SK-N-SH (cell line): ENCODE data around the gene LRRC8D. TPM values are rescaled to one million over a fixed set of nuclear protein-coding genes. Genes with fewer than 3 reads are reported as not detected.

Experiments used
- CTCF ChIA-PET: fragments of 300-600, 350-600 bp; formaldehyde crosslinking; extraction: SDS; loops from one replicate; lab custom pipeline; 2021; lab: Yijun Ruan, JAX
- POLR2A ChIA-PET: fragments of 350-600 bp; sonication (Branson Sonifier 250); formaldehyde crosslinking; extraction: SDS; loops from one replicate; lab custom pipeline; 2020; ENCODE audit warnings: antibody characterized with exemption, inconsistent platforms; lab: Yijun Ruan, JAX
- DNase-seq: peaks from one replicate; pipeline ENCODE4 v3.0.0; 2012
- H2AFZ ChIP-seq: fragments of 200-600 bp; sonication (generic); 2 replicates; pipeline ENCODE4 v1.8.1; 2016; ENCODE audit warnings: antibody characterized with exemption, mild to moderate bottlenecking, low read depth
- H3F3A ChIP-seq: fragments of 200-600 bp; sonication (generic); replicated peaks from 2 replicates; pipeline ENCODE3; 2016; ENCODE audit warnings: antibody characterized with exemption, mild to moderate bottlenecking; ENCODE audit not compliant: insufficient read depth
- H3K27ac ChIP-seq, 2 experiments: fragments of 200-500 bp in 1 of 2; fragments of 200-600 bp in 1 of 2; sonication (Bioruptor generic) in 1 of 2; sonication (generic), shearing (Covaris generic) in 1 of 2; 2 replicates each; pipeline versions ENCODE4 v1.5.1 to v1.6.1; 2014 to 2016; ENCODE audit warnings: low read depth in 2 of 2, inconsistent platforms in 1 of 2, low read length in 1 of 2, mild to moderate bottlenecking in 1 of 2, mixed read lengths in 1 of 2
- H3K27me3 ChIP-seq: fragments of 200-600 bp; sonication (generic), shearing (Covaris generic); 2 replicates; pipeline ENCODE4 v1.6.1; 2016; ENCODE audit warnings: mixed run types; ENCODE audit not compliant: insufficient read depth
- H3K36me3 ChIP-seq, 2 experiments: fragments of 200-500 bp in 1 of 2; fragments of 200-600 bp in 1 of 2; sonication (Bioruptor generic) in 1 of 2; sonication (generic) in 1 of 2; replicated peaks in 1 of 2; 2 replicates each; pipeline versions ENCODE3 to v1.5.1; 2014 to 2016; ENCODE audit warnings: low read length in 1 of 2, mild to moderate bottlenecking in 1 of 2; ENCODE audit not compliant: insufficient read depth in 2 of 2, control insufficient read depth in 1 of 2
- H3K4me1 ChIP-seq, 2 experiments: fragments of 200-500 bp in 1 of 2; fragments of 200-600 bp in 1 of 2; sonication (Bioruptor generic) in 1 of 2; sonication (generic), shearing (Covaris generic) in 1 of 2; 2 replicates each; pipeline versions ENCODE4 v1.5.1 to v1.6.1; 2014 to 2016; ENCODE audit warnings: low read depth in 1 of 2, low read length in 1 of 2, mixed run types in 1 of 2; ENCODE audit not compliant: insufficient read depth in 2 of 2, control insufficient read depth in 1 of 2
- H3K4me2 ChIP-seq: fragments of 200-600 bp; sonication (generic), shearing (Covaris generic); 2 replicates; pipeline ENCODE4 v1.6.1; 2017; ENCODE audit warnings: mixed run types
- H3K4me3 ChIP-seq, 2 experiments: fragments of 200-500 bp in 1 of 2; fragments of 200-600 bp in 1 of 2; sonication (Bioruptor generic) in 1 of 2; sonication (generic), shearing (Covaris generic) in 1 of 2; 2 replicates each; pipeline versions ENCODE4 v1.5.1 to v1.8.1; 2014 to 2016; ENCODE audit warnings: low read depth in 2 of 2, inconsistent platforms in 1 of 2, low read length in 1 of 2, mild to moderate bottlenecking in 1 of 2, mixed read lengths in 1 of 2, moderate library complexity in 1 of 2
- H3K79me2 ChIP-seq: fragments of 200-600 bp; sonication (generic); 2 replicates; pipeline ENCODE4 v1.8.1; 2017; ENCODE audit warnings: mild to moderate bottlenecking; ENCODE audit not compliant: insufficient read depth
- H3K9ac ChIP-seq: fragments of 200-600 bp; sonication (generic); 2 replicates; pipeline ENCODE4 v1.6.1; 2017; ENCODE audit warnings: mixed run types
- H3K9me2 ChIP-seq: fragments of 200-600 bp; sonication (generic); 2 replicates; pipeline ENCODE4 v1.6.1; 2017; ENCODE audit warnings: mixed run types
- H3K9me3 ChIP-seq: fragments of 200-600 bp; sonication (generic); 2 replicates; pipeline ENCODE4 v1.6.1; 2017; ENCODE audit warnings: mixed run types, mild to moderate bottlenecking, moderate library complexity
- H4K20me1 ChIP-seq: fragments of 200-600 bp; sonication (generic); 2 replicates; pipeline ENCODE4 v1.6.1; 2017; ENCODE audit warnings: mild to moderate bottlenecking, mixed run types; ENCODE audit not compliant: insufficient read depth
- EP300 ChIP-seq, 2 experiments: IDR thresholded peaks; 2 replicates each; pipeline versions ENCODE4 v1.4.0 to v1.6.1; 2012; ENCODE audit warnings: borderline replicate concordance in 1 of 2, low read depth in 1 of 2, low read length in 1 of 2
- GATA2 ChIP-seq: sonication (generic); formaldehyde crosslinking; IDR thresholded peaks from 2 replicates; pipeline ENCODE4 v1.5.0; 2020; ENCODE audit warnings: mild to moderate bottlenecking, missing genetic modification reagents
- MXI1 ChIP-seq: IDR thresholded peaks from 2 replicates; pipeline ENCODE4 v1.6.1; 2012; ENCODE audit warnings: mild to moderate bottlenecking, low read depth, low read length, improper control_type of control experiment
- POLR2AphosphoS5 ChIP-seq: IDR thresholded peaks from 2 replicates; pipeline ENCODE4 v1.6.1; 2012; ENCODE audit warnings: low read depth, low read length
- RCOR1 ChIP-seq: fragments of 150-350 bp; IDR thresholded peaks from 2 replicates; pipeline ENCODE4 v1.6.1; 2017; ENCODE audit warnings: antibody characterized with exemption, low read length
- SMC3 ChIP-seq: IDR thresholded peaks from 2 replicates; pipeline ENCODE4 v1.6.1; 2012; ENCODE audit warnings: low read depth, low read length, improper control_type of control experiment
- TAF1 ChIP-seq: IDR thresholded peaks from 2 replicates; pipeline ENCODE4 v1.6.1; 2012; ENCODE audit warnings: low read depth, mild to moderate bottlenecking, low read length, moderate library complexity, borderline replicate concordance
- YY1 ChIP-seq: IDR thresholded peaks from 2 replicates; pipeline ENCODE4 v1.4.0; 2012; ENCODE audit warnings: low read depth, mild to moderate bottlenecking
- ZBTB33 ChIP-seq: IDR thresholded peaks from 2 replicates; pipeline ENCODE4 v1.4.0; 2012; ENCODE audit warnings: low read depth, borderline replicate concordance
- WGBS: methylation state at CpG from one replicate; pipeline ENCODE4 v1.1.6; 2017; ENCODE audit warnings: low lambda C conversion rate; 5-methylcytosine and 5-hydroxymethylcytosine counted together
- polyA plus RNA-seq, 3 experiments: library from polyadenylated mRNA; depleted of rRNA; stranded (reverse); fragments of >200 nt; gene quantifications; 2 replicates each; pipeline ENCODE4 v1.2.3, GENCODE V29; 2012
- TF ChIP-seq, protein P1 (sequence below): IDR thresholded peaks from 2 replicates; pipeline ENCODE4; 2012

LRRC8D gene
- polyA plus RNA-seq, 1 of the 3 experiments (the other 2 are of a cell fraction), result 15.0 TPM

DNA sequence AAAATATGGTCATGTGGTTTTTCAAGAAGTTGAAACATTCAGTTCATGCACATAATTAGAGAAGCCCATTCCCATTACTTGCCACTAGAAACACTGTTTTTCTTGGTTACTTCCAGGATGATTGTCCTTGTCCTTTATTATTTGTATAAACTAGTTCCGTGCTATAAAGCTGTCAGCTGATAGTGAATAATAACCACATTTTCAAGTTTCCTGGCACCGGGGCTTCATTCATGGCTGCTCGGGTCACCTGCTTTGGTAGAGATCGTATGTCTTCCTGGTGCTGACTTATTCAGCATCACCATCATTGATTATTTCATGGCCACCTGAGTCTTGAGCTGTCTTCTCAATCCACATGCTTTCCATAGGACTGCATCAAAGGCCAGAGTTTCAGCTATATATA lies 111.1 kb downstream of the LRRC8D start (continued):
- TF ChIP-seq MXI1 (no peak), GATA2 (no peak), TAF1 (no peak)
- TF ChIP-seq, protein P1, sequence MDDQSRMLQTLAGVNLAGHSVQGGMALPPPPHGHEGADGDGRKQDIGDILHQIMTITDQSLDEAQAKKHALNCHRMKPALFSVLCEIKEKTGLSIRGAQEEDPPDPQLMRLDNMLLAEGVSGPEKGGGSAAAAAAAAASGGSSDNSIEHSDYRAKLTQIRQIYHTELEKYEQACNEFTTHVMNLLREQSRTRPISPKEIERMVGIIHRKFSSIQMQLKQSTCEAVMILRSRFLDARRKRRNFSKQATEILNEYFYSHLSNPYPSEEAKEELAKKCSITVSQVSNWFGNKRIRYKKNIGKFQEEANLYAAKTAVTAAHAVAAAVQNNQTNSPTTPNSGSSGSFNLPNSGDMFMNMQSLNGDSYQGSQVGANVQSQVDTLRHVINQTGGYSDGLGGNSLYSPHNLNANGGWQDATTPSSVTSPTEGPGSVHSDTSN, result no peak

- Histone ChIP-seq H3K79me2 (no peaks in the 10 kb centered on the region), H3F3A (no peaks in the 10 kb centered on the region), H4K20me1 (no peaks in the 10 kb centered on the region), H3K4me1 (peaks cover under 1 to 3% of the 10 kb centered on the region in 2 experiments; a peak in 2 of 4 replicates), H3K4me2 (no peak overlapping the region), H3K27ac (no peak overlapping the region), H3K9me2 (no peaks in the 10 kb centered on the region), H3K9me3 (no peaks in the 10 kb centered on the region), H3K27me3 (no peaks in the 10 kb centered on the region), H3K36me3 (peaks cover 5 to 29% of the 10 kb centered on the region in 2 experiments), H3K4me3 (no peak overlapping the region), H3K9ac (no peak overlapping the region), H2AFZ (no peak overlapping the region)
- 96% methylated on average over 6 of the region's 6 CpGs for WGBS
- TF ChIP-seq ZBTB33 (no peak), MXI1 (no peak), EP300 (IDR thresholded peaks at IDR 0.05; ENCODE audit: borderline replicate concordance in 1 of 2, low read depth in 1 of 2, low read length in 1 of 2) (no peak), RCOR1 (no peak)
- no peak for DNase-seq
- CTCF ChIA-PET, result interaction anchor here (1.2 kb wide), 1 partner anchor 128 kb away, joined by 3 read pairs; no protein-coding TSS in a partner anchor
- POLR2A ChIA-PET, result no interaction called here
Measured at GRCh38 chr1:89932598-89933364, 111.9 kb downstream of the LRRC8D start.

DNA sequence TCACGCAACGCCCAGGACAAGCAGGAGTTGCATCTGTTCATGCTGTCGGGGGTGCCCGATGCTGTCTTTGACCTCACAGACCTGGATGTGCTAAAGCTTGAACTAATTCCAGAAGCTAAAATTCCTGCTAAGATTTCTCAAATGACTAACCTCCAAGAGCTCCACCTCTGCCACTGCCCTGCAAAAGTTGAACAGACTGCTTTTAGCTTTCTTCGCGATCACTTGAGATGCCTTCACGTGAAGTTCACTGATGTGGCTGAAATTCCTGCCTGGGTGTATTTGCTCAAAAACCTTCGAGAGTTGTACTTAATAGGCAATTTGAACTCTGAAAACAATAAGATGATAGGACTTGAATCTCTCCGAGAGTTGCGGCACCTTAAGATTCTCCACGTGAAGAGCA lies 113.6 kb downstream of the LRRC8D start:
- Histone ChIP-seq H3K4me3 (no peak overlapping the region), H3K9me2 (no peaks in the 10 kb centered on the region), H3K27ac (no peak overlapping the region), H3F3A (no peaks in the 10 kb centered on the region), H3K36me3 (peaks cover 5 to 29% of the 10 kb centered on the region in 2 experiments), H4K20me1 (no peaks in the 10 kb centered on the region), H3K4me1 (peaks cover 0 to 10% of the 10 kb centered on the region in 2 experiments; a peak in 2 of 4 replicates), H3K79me2 (no peaks in the 10 kb centered on the region), H3K4me2 (no peak overlapping the region), H3K9ac (no peak overlapping the region), H3K9me3 (no peaks in the 10 kb centered on the region), H3K27me3 (no peaks in the 10 kb centered on the region), H2AFZ (no peak overlapping the region)
- DNase-seq, result no peak
- ChIA-PET POLR2A (no interaction called here), CTCF (interaction anchor here (0.7 kb wide), 1 partner anchor 221 kb away, joined by 3 read pairs; no protein-coding TSS in a partner anchor)
- no peak for TF ChIP-seq POLR2AphosphoS5
- no peak for TF ChIP-seq YY1
- TF ChIP-seq, protein P1, result no peak
- no peak for TF ChIP-seq SMC3
- WGBS, result 97% methylated on average over 11 of the region's 11 CpGs
